Heart left ventricle (tissue), 16 donors: ENCODE results near the gene MT1X. TPM values are rescaled to one million over a fixed set of nuclear protein-coding genes. Genes with fewer than 3 reads are reported as not detected.
A peak's percentile ranks its signal among the peaks of the same experiment; 100 is the strongest.
"Not testable (repeated sequence)": the region's sequence is repeated elsewhere in the genome, so short reads cannot be mapped to it uniquely, and the experiment has no call there.

Experiments used
- ATAC-seq, 4 donors: fragments of 200-7000 bp; cut with Tn5 transposase; one replicate each; pipeline ENCODE4 v1.9.1; 2020 to 2022; ENCODE audit warnings: moderate library complexity in 4 of 4, mild to moderate bottlenecking in 3 of 4, moderate number of reproducible peaks in 1 of 4
- DNase-seq, 5 donors: peaks; one replicate each; pipeline ENCODE4 v3.0.0-alpha.2; 2020
- H3K27ac ChIP-seq, 12 donors: fragments of 200-600 bp; sonication (generic) in 4 of 12; one replicate each; pipeline versions ENCODE4 v1.5.0 to v1.8.0; 2016 to 2022; ENCODE audit warnings: mild to moderate bottlenecking in 2 of 12
- H3K27me3 ChIP-seq, 9 donors: fragments of 200-600 bp; sonication (generic) in 2 of 9; one replicate each; pipeline versions ENCODE4 v1.5.1 to v1.8.0; 2016 to 2022; ENCODE audit warnings: mild to moderate bottlenecking in 3 of 9
- H3K36me3 ChIP-seq, 9 donors: fragments of 200-600 bp; sonication (generic) in 2 of 9; one replicate each; pipeline versions ENCODE4 v1.5.0 to v1.8.0; 2018 to 2022; ENCODE audit warnings: mild to moderate bottlenecking in 2 of 9
- H3K4me1 ChIP-seq, 12 donors: fragments of 200-600 bp; sonication (generic) in 4 of 12; one replicate each; pipeline versions ENCODE4 v1.5.0 to v1.8.0; 2016 to 2022; ENCODE audit warnings: mild to moderate bottlenecking in 3 of 12
- H3K4me3 ChIP-seq, 12 donors: fragments of 200-600 bp; sonication (generic) in 4 of 12; one replicate each; pipeline versions ENCODE4 v1.5.0 to v1.8.0; 2017 to 2022; ENCODE audit warnings: mild to moderate bottlenecking in 9 of 12, moderate library complexity in 4 of 12
- H3K9me3 ChIP-seq, 12 donors: fragments of 200-600 bp; sonication (generic) in 4 of 12; one replicate each; pipeline versions ENCODE4 v1.5.0 to v1.8.0; 2016 to 2022; ENCODE audit warnings: mild to moderate bottlenecking in 1 of 12
- CTCF ChIP-seq, 12 donors: fragments of 200-600 bp; sonication (generic) in 4 of 12; IDR thresholded peaks; one replicate each; pipeline versions ENCODE4 v1.5.0 to v1.8.0; 2018 to 2022; ENCODE audit warnings: antibody characterized with exemption in 12 of 12, mild to moderate bottlenecking in 5 of 12
- POLR2A ChIP-seq, 2 donors: fragments of 450-650 bp; IDR thresholded peaks; one replicate each; pipeline ENCODE4 v1.6.1; 2017; ENCODE audit warnings: antibody characterized with exemption in 2 of 2, mild to moderate bottlenecking in 2 of 2, moderate library complexity in 2 of 2
- WGBS, 4 donors: extraction: QIAGEN DNeasy Blood & Tissue Kit in 2 of 4; methylation state at CpG; one replicate each; pipeline versions ENCODE4 v1.1.5 to v1.1.7; 2013 to 2018; 5-methylcytosine and 5-hydroxymethylcytosine counted together
- intact Hi-C, 10 donors: fragments of 100-400 bp; cut with DNase I; formaldehyde crosslinking; loops; one replicate each; pipeline versions ENCODE4 v1.11.1 to v1.14.2; 2022
- polyA plus RNA-seq, 2 donors: library from polyadenylated mRNA; stranded (reverse); fragments of 200-250 nt; gene quantifications; one replicate each; pipeline ENCODE4 v1.2.3, GENCODE V29; 2013
- total RNA-seq, 9 donors: library from RNA; depleted of rRNA in 2 of 9; stranded (reverse); fragments of >200 nt in 2 of 9; fragmentation: NEBNext Ultra II Directional in 3 of 9; extraction: Animal tissue kit (Norgen Biotek cat#: 25700) in 3 of 9; gene quantifications; one replicate each; pipeline versions ENCODE4 v1.1.0 to v1.2.4, GENCODE V29; 2016 to 2023
- donor health status: ischemic (EF 13 %, LVEDD 7.1; RV severe dilation, severe dysfunction).
- donor health status: healthy with polysubstance abuse.
- donor health status: DM: no; HTN: yes; CAD: no.
- donor health status: DM: no; HTN: no; CAD: no.
- donor health status: ischemic (EF 25% LVEDD 6.9; RV normal size, moderate dysfunction).
- donor health status: ischemic (EF 25% LVEDD 5.7; RV mildly dilated, moderate dysfunction).
- donor health status: healthy.
- donor health status: DM: yes; HTN: yes; CAD: no.
- donor health status: ischemic (EF 35%, LVEDD 5.7; RV mildly dilated, moderate dysfunction).
- donor health status: nonischemic (EF 11% LVEDD 7.7; RV severe dilation, severe dysfunction).
- donor health status: DM: yes; HTN: yes; CAD: no.
- donor health status: PGD.
- donor health status: ischemic (EF 29% LVEDD 5.4; RV normal size, mild dysfunction).
- donor health status: nonischemic (EF 23%, LVEDD 6.1; RV moderate dilation, normal function).

The MT1X gene
- total and polyA plus RNA-seq, 11 donors, result 20.6 to 918 (median 137) TPM

- Histone ChIP-seq H3K9me3 (no peaks in the 10 kb centered on the region), H3K27me3 (peaks cover 5 to 80% (median 48%) of the 10 kb centered on the region in 9 donors), H3K27ac (no peak overlapping the region), H3K4me1 (peaks cover 0 to 24% (median 11%) of the 10 kb centered on the region in 12 donors), H3K4me3 (peak overlapping the region in 2 of 12 donors; percentile 15 to 43), H3K36me3 (no peaks in the 10 kb centered on the region)
- no peak for DNase-seq
- intact Hi-C loops, result no loop called here
- WGBS, 4 donors, result 11 to 18% (median 14%) methylated on average over 34 to 48 of the region's 48 CpGs
- no peak for TF ChIP-seq CTCF (IDR thresholded peaks at IDR 0.05)
- TF ChIP-seq POLR2A (IDR thresholded peaks at IDR 0.05), result no peak
- ATAC-seq, result no peak
These were observed 19.6 kb upstream of the MT1X start for GRCh38 chr16:56662357-56663354.

DNA sequence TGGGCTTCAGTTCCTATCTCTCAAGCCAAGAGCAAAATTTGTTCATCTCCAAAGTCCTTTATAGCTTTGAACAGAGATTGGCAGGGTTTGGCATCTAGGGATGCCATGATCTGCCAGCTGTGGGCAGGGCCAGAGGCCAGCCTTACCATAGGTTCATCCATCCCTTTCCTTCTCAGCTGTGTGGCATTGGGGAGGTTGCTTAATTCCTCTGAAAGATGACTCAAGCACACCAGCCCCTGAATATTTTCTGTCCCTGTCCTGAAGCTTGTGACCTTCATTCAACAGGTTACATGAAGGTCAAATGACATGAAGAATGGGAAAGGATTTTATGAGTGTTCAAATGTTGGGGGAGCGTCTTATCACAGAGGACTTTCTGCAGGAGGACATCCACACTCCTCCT is 17.8 kb upstream of the MT1X start:
- Histone ChIP-seq H3K4me1 (peaks cover 0 to 24% (median 10%) of the 10 kb centered on the region in 12 donors), H3K36me3 (no peaks in the 10 kb centered on the region), H3K27me3 (peaks cover 9 to 86% (median 54%) of the 10 kb centered on the region in 9 donors), H3K27ac (no peak overlapping the region), H3K9me3 (no peaks in the 10 kb centered on the region), H3K4me3 (no peak overlapping the region)
- DNase-seq (no peak), ATAC-seq (no peak)
- WGBS, 4 donors, result 87 to 95% (median 89%) methylated on average over 1 of the region's 1 CpG
- TF ChIP-seq CTCF (IDR thresholded peaks at IDR 0.05) (no peak), POLR2A (IDR thresholded peaks at IDR 0.05) (no peak)
- intact Hi-C loops, result no loop called here

DNA sequence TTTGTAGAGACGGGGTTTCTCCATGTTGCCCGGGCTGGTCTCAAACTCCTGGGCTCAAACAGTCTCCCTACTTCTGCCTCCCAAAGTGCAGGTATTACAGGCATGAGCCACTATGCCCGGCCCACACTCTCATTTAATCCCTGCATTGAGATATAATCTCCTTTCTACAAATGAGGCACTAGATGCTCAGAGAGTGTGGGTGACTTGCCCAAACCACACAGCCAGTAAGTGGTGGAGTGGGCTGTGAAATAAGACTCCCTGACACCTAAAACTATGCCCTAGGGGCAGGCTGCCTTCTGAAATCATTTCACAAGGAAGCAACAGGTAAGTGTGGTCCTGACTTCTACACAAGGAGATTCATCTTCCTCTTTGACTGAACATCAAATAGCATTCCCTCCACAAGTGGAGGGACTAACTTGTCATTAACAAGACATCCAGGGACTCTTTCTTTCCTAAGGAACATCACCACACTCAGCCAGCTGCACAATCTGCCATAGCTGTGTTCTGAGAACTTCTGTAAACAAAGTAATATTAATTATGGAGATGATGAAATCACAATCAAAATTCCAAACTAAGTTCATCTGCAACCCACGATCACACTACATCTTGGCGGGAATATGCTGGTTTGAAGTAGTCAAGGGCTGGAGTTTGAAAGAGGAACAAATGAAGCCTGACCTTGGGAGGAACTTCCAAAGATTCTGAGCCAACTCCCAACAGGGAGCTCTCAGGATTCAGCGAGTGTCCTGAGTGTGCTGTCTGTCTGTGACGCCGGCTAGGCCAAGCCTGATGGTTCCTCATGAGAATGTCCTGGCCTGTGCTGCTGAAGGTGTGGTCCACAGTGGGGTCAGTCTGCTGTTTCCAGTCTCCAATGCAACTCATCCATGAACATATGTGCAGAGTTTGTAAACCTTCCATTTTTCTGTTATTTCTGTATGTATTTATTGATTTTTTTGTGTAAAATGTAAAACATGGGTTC is 16.7 kb upstream of the MT1X start:
- ATAC-seq, H3K36me3 ChIP-seq, DNase-seq, H3K9me3 ChIP-seq, H3K4me3 ChIP-seq, H3K27ac ChIP-seq: not testable (repeated sequence)
- 72 to 78% (median 75%) methylated on average over 8 of the region's 8 CpGs for WGBS, 4 donors
- Histone ChIP-seq H3K27me3 (peaks cover 17 to 91% (median 58%) of the 10 kb centered on the region in 9 donors), H3K4me1 (peaks cover 0 to 31% (median 14%) of the 10 kb centered on the region in 12 donors)
- intact Hi-C loops, result loop anchor here in 1 of 10 donors (5.0 kb wide), 1 partner anchor 37 kb away; no protein-coding TSS in a partner anchor
